ENCODE measurements around the gene LTBP2.

Gene LTBP2

DNA sequence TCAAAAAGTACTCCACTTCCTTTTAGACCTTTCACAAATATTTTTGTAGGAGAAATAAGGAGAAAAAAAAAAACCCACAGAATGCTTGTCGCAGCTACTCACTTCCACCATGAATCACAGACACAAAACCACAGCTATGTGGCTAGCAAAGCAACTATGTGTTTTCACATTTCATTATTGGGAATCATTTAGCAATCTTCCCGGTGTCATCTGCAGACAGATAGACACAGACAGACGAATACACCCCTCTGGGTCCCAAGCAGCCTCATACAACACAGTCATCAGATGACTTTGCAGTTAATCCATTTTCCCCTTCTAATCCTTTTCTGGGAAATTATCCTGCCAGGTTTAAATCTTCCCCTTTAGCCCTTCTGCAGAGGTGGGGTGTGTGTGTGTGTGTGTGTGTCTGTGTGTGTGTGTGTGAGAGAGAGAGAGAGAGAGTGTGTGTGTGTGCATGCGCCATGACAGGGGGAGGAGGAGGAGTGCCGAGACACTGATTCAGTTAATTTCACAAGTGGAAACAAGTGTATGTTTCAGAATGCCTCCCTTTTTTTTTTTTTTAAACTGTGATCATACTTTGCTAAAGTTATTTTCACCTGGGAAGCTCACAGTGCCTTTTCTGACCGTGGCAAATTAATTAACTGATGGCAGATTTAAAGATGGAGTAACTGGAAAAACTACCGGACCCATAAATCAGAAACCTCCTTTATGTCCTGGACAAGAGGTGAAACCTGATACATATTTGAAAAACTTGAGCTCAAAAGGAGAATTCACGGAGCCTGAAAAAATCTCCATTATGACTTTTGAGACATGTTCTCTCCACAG lies 39.9 kb downstream of the LTBP2 start:
- DNase-seq (ENCODE audit: low read depth in 2 of 2) = no peak

DNA sequence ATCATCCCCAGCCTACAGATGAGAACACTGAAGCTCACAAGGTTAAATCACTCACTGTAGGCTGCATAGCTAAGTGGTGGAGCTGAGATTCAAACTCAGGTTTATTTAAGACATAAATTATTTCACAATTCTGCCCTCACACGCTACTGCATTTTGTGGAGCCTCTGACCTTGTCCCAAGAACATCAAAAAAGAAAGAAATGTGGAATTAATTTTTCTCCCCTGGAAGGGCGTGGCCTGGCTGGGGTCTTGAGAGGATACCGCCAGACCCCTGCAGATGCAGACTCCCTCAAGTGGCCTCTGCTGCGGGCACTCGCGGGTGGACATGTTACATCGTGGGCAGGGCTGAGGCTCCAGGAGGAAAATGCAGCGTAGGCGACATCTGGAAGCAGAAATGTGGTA lies 40.6 kb downstream of the LTBP2 start:
- no peak for DNase-seq (ENCODE audit: low read depth in 2 of 2)

DNA sequence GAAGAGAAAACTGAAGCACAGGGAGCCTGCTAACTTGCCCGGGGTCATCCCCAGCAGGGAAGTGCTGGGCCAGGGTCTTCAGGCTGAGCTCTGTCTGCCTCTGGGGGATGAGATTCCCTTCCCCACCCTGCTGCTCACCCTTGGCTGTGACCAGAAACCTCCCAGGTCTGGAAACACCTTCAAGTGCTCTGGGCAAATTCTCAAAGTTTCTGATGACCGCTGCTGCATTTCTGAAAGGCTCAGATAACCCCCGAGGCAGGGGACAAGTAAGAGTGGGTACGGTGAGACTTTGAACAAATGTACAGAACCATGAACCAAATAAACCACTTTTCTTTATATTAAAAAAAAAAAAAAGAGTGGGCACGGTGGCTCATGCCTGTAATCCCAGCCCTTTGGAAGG lies 41.3 kb downstream of the LTBP2 start:
- DNase-seq (ENCODE audit: low read depth in 2 of 2) = no peak

DNA sequence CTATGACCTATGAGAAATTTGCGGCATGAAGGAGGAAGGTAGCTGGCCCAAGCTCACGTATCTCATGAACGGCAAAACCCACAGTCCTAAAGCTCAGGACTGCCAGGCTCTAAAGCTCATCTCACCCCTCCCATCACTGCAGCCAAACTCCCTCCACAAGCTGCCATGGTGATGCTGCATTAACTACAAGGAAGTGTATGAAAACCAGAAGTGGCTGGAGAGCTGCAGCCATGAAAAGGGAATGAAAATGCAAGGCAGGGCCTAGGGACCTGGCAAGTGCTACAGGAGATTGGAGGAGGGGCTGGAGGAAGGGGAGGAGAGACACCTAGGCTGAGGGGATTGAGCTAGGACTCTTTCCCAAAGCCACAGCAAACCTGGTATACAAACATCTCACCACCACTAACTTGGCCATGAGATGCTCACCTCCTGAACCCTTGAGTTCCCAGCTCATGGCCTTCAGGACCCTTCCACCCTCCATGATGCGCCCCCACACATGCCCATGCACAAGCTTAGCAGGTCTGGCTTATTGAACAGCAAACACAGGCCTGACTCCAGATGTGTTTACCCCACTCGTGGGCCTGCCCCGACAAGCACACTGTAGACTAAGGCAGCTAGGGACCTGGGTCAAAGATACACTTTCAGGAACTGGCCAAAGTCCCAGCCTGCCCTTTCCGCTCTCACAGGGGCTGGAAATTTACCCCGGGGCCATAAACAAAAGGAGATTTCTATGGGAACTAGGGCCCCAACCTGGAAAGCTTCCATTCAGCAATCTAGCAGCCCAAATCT lies 42.0 kb downstream of the LTBP2 start:
- no peak for DNase-seq (ENCODE audit: low read depth in 2 of 2)

DNA sequence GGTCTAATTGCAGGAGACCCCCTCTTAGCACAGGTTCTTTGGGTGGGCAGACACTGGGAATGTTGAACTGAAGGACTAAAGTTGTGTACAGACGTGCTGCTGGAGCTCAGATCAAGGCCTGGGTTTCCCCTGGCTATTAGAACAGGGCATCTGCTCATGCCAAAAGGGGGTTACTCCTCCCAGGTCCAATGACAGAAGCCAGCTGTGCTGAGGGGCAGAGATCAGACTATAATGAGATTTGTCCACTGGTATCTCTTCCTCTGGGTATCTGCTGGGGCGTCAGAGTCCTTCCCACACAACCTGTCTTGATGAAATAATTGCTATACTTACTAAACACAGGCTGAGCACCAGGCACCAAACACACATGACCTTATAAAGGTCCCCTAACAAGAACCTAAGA lies 42.6 kb downstream of the LTBP2 start:
- no peak for DNase-seq (ENCODE audit: low read depth in 2 of 2)

DNA sequence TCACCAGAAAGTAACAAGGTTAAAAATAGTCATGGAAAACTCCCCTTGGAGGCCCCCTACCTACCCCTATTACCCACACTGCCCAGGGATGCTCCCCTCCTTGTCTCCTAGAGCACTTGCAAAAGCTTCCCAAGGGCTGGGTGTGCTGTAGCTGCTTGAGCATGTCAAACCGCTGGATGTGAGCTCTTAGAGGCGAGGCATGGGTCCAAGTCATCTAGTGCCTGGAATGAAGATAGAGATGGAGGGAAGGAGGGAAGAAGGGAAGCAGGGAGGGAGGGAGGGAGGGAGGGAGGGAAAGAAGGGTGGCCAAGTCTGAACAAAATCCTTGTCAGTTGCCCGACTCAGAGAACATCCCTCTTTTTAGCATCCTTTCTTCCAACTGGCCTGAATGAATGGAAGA lies 43.1 kb downstream of the LTBP2 start:
- no peak for DNase-seq (ENCODE audit: low read depth in 2 of 2)

DNA sequence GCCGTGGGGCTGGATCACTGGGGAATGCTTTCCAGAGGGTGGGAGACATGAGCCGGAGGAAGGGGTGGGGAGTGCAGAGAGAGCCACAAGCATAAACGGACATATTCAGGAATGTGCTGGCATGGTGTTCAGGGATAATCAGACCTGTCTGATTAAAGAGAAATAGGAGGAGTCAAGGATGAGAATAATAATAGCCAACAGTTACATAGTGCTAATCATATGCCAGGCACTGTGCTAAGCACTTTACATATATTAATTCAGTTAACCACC lies 43.7 kb downstream of the LTBP2 start:
- no peak for DNase-seq (ENCODE audit: low read depth in 2 of 2)

DNA sequence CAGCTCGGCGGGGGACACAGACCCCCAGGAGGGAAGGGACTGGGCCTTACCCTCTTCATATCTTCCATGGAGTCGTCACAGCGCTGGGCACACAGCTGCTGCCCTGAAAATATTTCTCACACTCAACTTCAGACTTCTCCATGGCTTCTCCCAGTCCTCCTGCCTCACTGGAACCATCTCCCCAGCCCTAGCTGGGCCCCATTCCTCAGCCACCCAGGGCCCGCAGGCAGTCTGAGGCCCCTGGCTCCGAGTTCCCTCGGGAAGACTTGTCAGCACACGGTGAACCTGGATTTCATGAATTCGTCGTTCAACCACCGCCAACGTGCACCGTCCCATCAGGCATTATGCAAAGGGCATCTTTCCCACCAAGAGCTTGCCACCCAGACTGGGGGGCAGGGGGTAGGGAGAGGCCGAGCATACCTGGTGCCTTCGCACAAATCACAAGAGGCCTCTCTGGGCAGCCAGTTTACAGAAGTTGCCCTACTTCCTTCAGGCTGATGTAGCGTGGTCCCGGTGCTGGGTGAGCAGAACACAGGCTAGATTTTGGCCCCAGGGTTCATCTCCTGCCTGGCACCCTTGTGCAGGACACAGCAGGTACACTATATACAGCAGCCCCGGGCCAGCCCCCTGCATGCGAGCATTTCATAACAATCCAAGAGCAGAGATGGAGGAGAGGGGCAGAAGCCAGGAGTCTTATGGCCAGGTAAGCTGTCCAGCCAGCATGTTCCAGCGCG lies 44.2 kb downstream of the LTBP2 start:
- DNase-seq (ENCODE audit: low read depth in 2 of 2) = no peak

DNA sequence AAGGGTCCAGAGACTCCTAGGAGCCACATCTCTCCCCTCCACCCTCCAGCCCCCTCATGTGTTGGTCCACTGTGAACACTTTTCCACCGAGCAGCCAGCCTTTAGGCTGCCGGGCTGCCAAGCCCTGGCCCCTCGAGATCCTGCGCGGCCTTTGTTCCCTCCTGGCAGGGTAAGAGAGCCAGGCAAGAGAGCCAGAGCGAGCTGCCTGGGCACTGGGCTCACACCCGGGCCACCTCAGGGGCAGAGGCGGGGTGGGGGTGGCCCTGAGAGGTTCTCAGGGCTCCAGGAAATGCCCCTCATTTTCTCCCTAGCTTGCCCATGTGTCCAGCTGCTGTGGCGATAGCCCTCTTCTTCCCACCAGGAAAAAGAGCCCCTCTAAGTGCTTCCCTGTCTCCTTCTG lies 44.8 kb downstream of the LTBP2 start:
- DNase-seq (ENCODE audit: low read depth in 2 of 2) = no peak

DNA sequence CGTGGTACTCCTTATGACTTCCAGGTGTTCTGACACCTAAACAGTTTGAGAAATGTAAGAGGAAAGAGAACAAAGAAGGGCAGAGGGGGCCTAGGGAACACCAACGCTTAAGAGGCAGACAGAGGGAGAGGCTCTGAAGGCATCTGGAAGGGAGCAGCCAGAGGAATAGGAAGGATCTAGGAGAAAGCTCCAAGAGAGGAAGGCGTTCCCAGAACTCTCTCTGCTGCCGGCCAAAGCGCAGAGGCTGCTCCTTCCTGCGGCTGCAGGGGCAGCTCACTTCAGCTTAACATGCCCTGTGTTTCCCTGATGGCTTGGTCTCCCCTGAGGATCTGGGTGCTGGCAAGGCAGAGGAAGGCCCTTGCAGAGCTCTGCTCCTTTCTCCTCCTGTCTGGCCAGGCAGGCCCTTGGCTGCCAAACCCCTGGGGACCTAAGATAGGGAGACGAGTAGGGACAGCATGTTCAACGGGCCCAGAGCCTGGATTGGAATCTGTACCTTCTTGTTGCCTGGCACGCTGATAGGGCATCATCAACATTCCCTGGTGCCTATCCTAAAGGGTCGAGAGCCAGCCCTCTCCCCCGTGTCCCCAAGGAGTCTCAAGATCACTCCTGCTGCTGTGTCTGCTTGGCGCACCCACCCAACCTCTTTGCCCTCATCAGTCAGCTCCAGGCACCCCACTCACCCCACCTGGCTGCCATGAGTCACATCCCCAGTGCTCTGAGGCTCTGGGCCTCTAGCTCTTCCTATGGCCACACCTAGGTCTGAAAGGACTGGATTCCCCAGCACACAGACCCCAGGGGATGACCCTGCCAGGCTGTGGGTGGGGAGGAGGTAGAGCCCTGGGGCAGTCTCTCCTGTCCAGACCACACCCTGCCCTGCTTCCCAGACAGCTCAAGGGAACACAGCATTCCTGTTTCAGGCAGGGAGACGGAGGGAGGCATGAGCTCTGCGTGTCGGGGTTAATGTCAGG lies 45.6 kb downstream of the LTBP2 start:
- DNase-seq (ENCODE audit: low read depth in 2 of 2) = no peak

DNA sequence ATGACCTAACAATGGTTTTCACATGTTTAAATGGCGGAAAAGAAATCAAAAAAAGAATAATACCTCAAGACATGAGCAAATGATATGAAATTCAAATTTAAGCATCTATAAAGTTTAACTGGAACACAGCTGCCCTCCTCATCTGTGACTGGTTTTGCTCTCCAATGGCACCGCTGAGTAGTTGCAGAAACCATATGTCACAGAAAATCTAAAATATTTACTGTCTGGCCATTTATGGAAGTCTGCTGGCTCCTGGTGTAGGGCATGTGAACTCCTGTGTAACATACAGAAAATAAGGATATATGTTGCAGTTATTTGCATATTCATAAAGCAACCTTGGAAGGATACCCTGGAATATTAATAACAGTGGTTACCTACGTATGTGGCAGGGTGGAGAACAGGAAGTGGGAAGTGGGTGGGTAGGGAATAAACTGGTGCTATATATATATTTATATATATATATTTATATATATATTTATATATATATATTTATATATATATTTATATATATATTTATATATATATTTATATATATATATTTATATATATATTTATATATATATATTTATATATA lies 48.4 kb downstream of the LTBP2 start:
- no peak for DNase-seq (ENCODE audit: low read depth in 2 of 2)

DNA sequence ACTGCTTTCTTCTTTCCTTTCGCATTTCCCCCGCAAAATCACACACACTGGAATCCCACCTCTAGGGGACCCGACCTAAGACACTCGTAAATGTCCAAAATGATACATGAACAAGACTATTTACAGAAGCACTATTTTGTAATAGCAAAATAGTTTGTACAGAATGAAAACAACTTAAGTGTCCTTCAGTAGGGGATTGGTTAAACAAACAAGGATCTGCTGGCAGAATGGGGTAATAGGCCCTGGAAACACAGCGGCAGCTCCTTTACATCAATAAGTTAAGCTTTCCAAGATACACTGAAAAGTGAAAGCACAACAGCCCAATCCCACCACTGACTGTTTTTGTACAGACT lies 48.8 kb downstream of the LTBP2 start:
- DNase-seq (ENCODE audit: low read depth in 2 of 2) = no peak

DNA sequence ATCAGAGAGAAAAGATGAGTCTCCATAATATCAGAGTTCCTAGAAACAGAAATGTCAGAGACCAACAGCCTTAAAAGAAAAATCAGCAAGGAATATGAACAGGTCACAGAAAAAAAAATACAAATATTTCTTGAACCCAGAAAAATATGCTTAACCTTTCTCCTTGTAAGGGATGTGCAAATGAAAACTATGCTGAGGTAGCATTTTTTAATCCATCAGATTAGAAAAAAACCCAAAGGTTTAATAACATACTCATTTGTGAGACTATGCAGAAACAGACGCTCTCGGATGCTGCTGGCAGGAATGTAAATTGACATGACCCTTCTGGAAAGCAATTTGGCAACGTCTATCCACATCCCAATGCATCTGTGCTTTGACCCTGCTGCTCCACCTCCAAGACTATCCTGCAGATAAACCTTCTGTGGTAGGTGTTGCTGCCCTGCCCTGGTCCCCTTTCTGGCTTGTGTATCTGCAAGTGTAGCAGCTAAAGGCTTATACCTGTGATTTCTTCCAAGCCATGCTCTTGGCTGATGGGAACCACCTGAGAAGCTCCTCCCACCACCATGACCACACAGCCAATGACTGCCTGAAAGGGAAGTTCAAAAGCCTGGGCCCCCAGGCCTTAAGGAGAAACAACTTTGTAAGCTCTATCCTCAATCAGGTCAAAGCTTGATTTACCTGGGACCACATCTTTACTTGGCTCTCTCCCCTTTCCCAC lies 49.4 kb downstream of the LTBP2 start:
- no peak for DNase-seq (ENCODE audit: low read depth in 2 of 2)

DNA sequence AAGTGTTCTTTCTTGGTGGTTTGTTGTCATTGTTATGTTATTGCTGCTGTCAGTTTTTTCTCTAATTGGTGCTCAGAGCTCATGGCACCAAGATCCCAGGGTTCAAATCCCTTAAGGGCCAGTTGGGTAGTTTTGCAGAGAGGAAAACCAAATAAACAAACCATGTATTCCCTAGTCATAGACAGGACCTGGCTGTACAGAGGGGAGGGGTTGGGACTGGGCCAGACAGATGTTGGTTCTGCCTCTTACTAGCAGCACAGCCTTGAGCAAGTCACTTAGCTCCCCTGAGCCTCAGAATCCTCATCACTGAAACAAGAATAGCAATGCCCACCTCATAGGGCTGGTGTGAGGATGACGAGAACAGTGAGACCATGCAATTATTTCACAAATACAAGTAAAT lies 53.4 kb downstream of the LTBP2 start:
- DNase-seq (ENCODE audit: low read depth in 2 of 2) = no peak

DNA sequence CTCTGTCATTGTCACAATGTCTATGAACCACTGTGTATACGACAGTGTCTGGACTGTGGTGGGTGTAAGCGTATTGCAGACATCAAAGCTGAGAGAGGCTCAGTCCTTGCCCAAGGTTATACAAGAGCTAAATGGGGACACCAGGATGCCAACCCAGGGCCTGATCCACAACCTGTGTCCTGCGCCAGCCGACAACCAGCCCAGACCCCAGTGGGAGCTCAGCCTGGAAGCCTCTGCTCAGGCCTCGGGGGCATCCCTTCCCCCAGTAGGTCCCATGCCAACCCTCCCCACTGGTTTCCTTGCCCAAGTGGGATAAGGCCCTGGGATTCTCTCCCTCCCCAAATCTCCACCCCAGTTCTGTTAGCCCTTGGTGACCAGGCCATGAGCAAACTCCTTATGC lies 54.3 kb downstream of the LTBP2 start:
- DNase-seq (ENCODE audit: low read depth in 2 of 2) = no peak

DNA sequence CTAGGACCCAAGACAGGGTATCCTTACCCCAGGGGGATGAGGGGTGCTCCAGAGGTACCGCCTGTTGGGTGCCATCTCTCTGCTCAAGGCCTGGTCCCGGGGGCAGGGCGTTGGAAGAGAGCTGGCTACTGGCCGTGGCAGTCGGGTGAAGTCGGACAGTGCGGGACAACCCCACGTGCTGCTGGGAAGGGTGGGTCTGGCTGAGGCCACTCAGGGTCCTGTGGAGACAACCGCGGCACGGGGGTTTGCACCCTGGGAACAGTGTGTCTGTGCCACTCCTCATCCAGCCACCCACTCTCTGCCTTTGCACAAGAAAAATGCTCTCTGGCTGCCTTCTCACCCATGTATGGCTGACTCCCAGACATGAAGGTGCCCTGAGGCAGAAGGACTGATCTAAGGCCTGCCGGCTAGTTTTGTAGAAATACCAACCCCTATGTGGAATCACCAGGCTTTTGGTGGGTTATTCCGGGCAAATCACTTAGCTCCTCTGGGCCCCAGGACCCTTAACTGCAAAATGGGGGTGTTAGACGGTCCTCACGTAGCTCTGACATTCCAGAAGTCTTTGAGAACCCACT lies 56.5 kb downstream of the LTBP2 start:
- DNase-seq (ENCODE audit: low read depth in 2 of 2) = no peak

DNA sequence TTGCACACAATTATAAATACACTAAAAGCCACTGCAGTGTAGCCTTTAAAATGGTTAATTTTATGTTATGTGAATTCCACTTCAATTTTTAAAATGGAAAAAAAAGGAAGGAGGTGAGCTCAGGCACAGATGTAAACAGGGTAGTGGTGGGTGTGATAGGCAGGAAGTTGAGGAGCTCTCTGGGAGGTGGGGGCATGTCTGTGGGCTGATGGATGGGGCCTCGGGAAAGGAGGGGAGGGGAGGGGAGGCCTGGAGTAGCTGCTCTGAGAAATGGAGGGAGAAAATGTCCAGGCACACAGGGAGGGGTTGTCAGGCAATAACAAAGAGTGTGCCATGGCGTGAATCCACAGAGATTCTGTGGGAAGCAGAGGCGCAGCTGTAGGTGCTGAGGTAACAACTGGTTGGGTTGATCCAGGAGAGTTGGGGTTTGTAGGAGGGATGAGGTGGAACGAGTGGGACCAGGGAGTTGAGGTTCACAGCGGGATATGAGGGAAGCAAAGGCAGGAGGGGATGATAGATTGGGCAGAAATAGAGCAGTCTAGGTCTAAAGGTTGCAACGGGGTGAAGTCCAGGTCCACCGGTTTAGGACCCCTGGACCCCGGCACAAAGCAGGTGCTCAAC lies 57.2 kb downstream of the LTBP2 start:
- DNase-seq (ENCODE audit: low read depth in 2 of 2) = no peak

DNA sequence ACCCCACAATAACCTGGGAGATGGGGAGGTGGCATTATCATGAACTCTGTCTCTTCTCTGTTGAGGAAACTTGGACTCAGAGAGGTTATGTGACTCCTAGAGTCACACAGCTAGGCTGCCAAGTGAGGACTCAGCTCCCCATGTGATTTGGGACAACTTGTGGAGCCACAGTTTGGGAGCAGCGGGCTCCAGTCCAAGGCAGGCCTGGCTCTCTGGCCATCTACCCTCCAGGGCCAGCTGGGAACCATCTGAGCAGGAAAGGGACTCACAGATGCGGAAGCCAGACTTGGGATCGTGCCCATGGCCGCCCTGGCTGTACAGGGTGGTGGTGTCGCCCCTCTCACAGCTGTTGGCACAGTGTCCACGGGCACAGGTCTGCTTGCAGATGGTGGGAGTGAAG lies 59.4 kb downstream of the LTBP2 start:
- no peak for DNase-seq (ENCODE audit: low read depth in 2 of 2)

DNA sequence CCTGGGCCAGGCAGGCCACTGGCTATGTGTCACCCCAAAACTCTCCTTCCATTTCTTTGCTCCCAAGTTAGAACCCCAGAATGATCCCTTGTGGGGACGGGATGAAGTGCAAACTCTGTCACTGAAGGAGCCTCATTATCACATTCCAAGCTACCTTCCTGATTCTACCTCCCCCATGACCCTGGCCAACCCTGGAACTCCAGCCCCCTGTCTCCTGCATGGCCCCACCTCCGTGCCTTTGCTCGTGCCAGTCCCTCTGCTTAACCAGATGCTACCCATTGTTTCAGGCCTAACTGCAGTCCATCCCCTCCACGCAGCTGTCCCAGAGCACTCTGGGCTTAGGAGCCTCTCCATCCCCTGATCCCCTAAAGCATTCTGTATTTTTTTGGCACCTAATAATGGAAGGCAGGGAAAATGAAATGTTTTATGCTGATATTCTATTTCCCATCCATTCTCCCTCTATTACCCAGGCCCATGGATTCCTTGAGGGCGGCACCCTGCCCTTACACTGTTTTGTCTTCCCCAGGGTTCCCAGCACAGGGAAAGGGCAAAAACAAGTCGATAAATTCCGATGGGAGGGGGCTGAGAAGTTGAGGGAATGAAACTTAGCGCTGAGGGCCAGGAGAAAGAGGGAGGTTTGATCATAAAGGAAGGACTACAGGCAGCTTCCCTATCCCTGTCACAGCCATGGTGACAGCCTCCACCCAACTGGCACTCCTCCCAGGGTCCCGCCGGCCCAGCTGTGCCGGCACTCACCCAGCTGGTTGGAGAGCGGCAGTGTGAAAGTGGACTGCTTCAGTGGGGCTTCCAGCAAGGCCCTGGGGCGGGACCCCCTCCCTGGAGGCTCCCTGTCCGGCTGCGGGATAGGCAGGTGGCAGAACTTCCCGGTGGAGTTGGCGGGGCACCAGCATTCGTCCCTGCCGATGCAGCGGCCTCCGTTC lies 60.3 kb downstream of the LTBP2 start:
- no peak for DNase-seq (ENCODE audit: low read depth in 2 of 2)
